Calu3 (cell line): ENCODE results near the gene PLEKHG5. TPM values are rescaled to one million over a fixed set of nuclear protein-coding genes. Genes with fewer than 3 reads are reported as not detected.

Source experiments
- BruUV-seq: library from RNA; stranded (reverse); fragments of 400-500 nt; replicated peaks from 2 replicates; lab custom pipeline; 2021; lab: Mats Ljungman, UMichigan
- CTCF ChIA-PET: fragments of 300-600 bp; sonication (Branson Sonifier 250); formaldehyde crosslinking; loops from one replicate; lab custom pipeline; 2022; ENCODE audit warnings: antibody characterized with exemption; lab: Charles Lee
- DNase-seq: peaks from one replicate; pipeline ENCODE4 v3.0.0; 2022
- H3K27ac Mint-ChIP-seq: one replicate; pipeline ENCODE4 v1.8.0; 2022; ENCODE audit warnings: mixed read lengths; ENCODE audit not compliant: unreplicated experiment
- H3K27me3 Mint-ChIP-seq: one replicate; pipeline ENCODE4 v1.8.0; 2022; ENCODE audit warnings: mixed read lengths; ENCODE audit not compliant: unreplicated experiment
- H3K36me3 Mint-ChIP-seq: one replicate; pipeline ENCODE4 v1.8.0; 2022; ENCODE audit warnings: mild to moderate bottlenecking, moderate library complexity, mixed read lengths; ENCODE audit not compliant: insufficient read depth, unreplicated experiment
- H3K4me1 Mint-ChIP-seq: one replicate; pipeline ENCODE4 v1.8.0; 2022; ENCODE audit warnings: mild to moderate bottlenecking, low read depth, mixed read lengths; ENCODE audit not compliant: unreplicated experiment
- H3K4me3 Mint-ChIP-seq: one replicate; pipeline ENCODE4 v1.8.0; 2022; ENCODE audit warnings: mild to moderate bottlenecking, low read depth, moderate library complexity, mixed read lengths; ENCODE audit not compliant: unreplicated experiment
- H3K9me3 Mint-ChIP-seq: one replicate; pipeline ENCODE4 v1.8.0; 2022; ENCODE audit warnings: low read depth, mixed read lengths; ENCODE audit not compliant: unreplicated experiment
- CTCF ChIP-seq: fragments of 200-600 bp; IDR thresholded peaks from one replicate; pipeline ENCODE4 v1.8.0; 2022; ENCODE audit warnings: antibody characterized with exemption; ENCODE audit not compliant: unreplicated experiment
- intact Hi-C: fragments of 100-400 bp; cut with micrococcal nuclease; formaldehyde crosslinking; loops from one replicate; pipeline ENCODE4 v1.10.0; 2022; ENCODE audit not compliant: unreplicated experiment
- total RNA-seq: library from RNA; stranded (reverse); gene quantifications from 2 replicates; pipeline ENCODE4 v1.2.3, GENCODE V29; 2022

The PLEKHG5 gene
- total RNA-seq, 1 experiment from 2014 or later = 5.1 TPM

DNA sequence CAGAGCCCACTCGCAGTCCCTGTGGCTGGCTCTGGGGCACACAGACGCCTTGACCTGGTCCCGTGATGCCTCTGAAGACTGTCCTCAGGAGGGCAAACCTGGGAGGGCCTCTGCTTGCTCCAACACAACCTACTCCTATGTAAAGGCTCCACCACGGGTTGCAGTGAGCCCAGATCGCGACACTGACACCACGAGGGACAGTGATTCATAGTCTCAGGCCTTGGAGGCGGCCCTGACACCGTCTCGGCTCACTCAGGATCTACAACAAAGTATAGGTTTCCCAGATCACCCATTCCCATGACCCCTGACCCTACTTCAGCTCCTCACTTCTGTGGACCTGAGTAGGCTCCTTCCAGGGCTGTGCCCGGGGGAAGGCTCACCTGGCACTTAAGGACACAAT, 34.8 kb upstream of the PLEKHG5 start:
- no peaks in the 10 kb centered on the region for H3K9me3 Mint-ChIP-seq
- intact Hi-C loops = no loop called here
- peaks cover 26% of the 10 kb centered on the region for H3K36me3 Mint-ChIP-seq
- no peak for DNase-seq
- no peaks in the 10 kb centered on the region for H3K27me3 Mint-ChIP-seq
- H3K4me3 Mint-ChIP-seq = no peak overlapping the region
- no peaks in the 10 kb centered on the region for H3K4me1 Mint-ChIP-seq
- no TSS peak for BruUV-seq
- no peak for TF ChIP-seq CTCF
- CTCF ChIA-PET = no interaction called here
- H3K27ac Mint-ChIP-seq = no peak overlapping the region

GRCh38 chr1:6523566-6523965, 32.1 kb upstream of the PLEKHG5 start:
- no peaks in the 10 kb centered on the region for H3K27me3 Mint-ChIP-seq
- CTCF ChIA-PET = interaction anchor here (0.6 kb wide), 1 partner anchor 264 kb away, joined by 3 read pairs; no protein-coding TSS in a partner anchor
- H3K27ac Mint-ChIP-seq = no peak overlapping the region
- BruUV-seq = no TSS peak
- TF ChIP-seq CTCF = no peak
- DNase-seq = no peak
- H3K36me3 Mint-ChIP-seq = peaks cover 26% of the 10 kb centered on the region
- H3K4me3 Mint-ChIP-seq = no peak overlapping the region
- H3K9me3 Mint-ChIP-seq = no peaks in the 10 kb centered on the region
- H3K4me1 Mint-ChIP-seq = no peaks in the 10 kb centered on the region
- intact Hi-C loops = no loop called here

- TF ChIP-seq CTCF = no peak
- H3K27ac Mint-ChIP-seq = no peak overlapping the region
- H3K36me3 Mint-ChIP-seq = peaks cover 11% of the 10 kb centered on the region
- H3K9me3 Mint-ChIP-seq = no peaks in the 10 kb centered on the region
- CTCF ChIA-PET = no interaction called here
- no peaks in the 10 kb centered on the region for H3K4me1 Mint-ChIP-seq
- H3K27me3 Mint-ChIP-seq = no peaks in the 10 kb centered on the region
- intact Hi-C loops = no loop called here
- DNase-seq = no peak
- no TSS peak for BruUV-seq
- no peak overlapping the region for H3K4me3 Mint-ChIP-seq
Observed at GRCh38 chr1:6521536-6521935, 30.1 kb upstream of the PLEKHG5 start.

DNA sequence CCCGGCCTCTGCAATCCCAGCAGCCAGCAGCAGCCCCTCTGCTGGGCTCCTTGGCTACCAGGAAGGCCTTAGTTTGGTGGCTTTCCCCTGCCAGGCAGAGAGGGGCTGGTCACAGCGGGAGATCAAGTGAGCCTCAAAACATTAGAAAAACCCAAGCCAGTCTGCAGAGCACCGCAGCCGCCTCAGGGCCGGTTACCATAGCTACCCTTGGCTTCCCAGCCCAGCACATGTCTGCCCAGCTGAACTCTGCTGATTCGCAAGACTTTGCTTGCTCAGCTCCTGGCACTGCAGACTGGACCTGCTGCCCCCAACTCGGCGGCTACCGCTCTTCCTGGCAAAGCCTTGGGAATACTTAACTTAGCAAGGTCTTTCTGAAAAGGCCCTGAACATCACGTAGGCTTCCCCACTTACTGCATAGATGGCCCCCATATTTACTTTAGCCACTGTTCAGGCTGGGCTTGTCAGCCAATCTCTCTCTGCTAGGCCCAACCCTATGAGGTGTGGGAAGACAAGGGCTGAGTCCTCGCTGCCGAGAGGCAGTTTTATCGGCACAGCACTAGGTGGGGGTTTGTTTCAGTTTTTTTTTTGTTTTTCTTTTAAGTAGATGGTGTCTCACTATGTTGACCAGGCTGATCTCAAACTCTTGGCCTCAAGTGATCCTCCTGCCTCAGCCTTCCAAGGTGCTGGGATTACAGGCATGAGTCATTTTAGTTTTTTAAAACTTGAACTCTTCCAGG, 28.6 kb upstream of the PLEKHG5 start:
- CTCF ChIA-PET = no interaction called here
- no peaks in the 10 kb centered on the region for H3K36me3 Mint-ChIP-seq
- TF ChIP-seq CTCF = no peak
- no TSS peak for BruUV-seq
- H3K4me1 Mint-ChIP-seq = no peaks in the 10 kb centered on the region
- intact Hi-C loops = no loop called here
- no peak for DNase-seq
- no peak overlapping the region for H3K27ac Mint-ChIP-seq
- no peaks in the 10 kb centered on the region for H3K27me3 Mint-ChIP-seq
- H3K9me3 Mint-ChIP-seq = no peaks in the 10 kb centered on the region
- no peak overlapping the region for H3K4me3 Mint-ChIP-seq
